Nephron (organoid): ENCODE measurements around the gene SBSN.

Experiments
- H3K27ac Mint-ChIP-seq, 3 experiments: 2 replicates each; pipeline ENCODE4 v1.8.0; 2020; ENCODE audit warnings: mixed read lengths in 3 of 3, mild to moderate bottlenecking in 2 of 3, moderate library complexity in 1 of 3
- H3K27me3 Mint-ChIP-seq: 2 replicates; pipeline ENCODE4 v1.8.0; 2021; ENCODE audit warnings: low read depth, mild to moderate bottlenecking, moderate library complexity, mixed read lengths
- H3K36me3 Mint-ChIP-seq: 2 replicates; pipeline ENCODE4 v1.8.0; 2020; ENCODE audit warnings: low read depth, mixed read lengths
- H3K4me1 Mint-ChIP-seq: 2 replicates; pipeline ENCODE4 v1.8.0; 2020; ENCODE audit warnings: mixed read lengths
- H3K4me3 Mint-ChIP-seq, 3 experiments: 2 replicates each; pipeline ENCODE4 v1.8.0; 2020; ENCODE audit warnings: mild to moderate bottlenecking in 3 of 3, mixed read lengths in 3 of 3, moderate library complexity in 2 of 3
- H3K9me3 Mint-ChIP-seq: 2 replicates; pipeline ENCODE4 v1.8.0; 2020; ENCODE audit warnings: mixed read lengths
- TF ChIP-seq, protein P1 (sequence below), 3 experiments: fragments of 200-600 bp; sonication (generic); IDR thresholded peaks; one replicate each; pipeline ENCODE4 v1.5.0; 2021; ENCODE audit warnings: antibody characterized with exemption in 3 of 3; ENCODE audit not compliant: unreplicated experiment in 3 of 3

SBSN gene, protein sequence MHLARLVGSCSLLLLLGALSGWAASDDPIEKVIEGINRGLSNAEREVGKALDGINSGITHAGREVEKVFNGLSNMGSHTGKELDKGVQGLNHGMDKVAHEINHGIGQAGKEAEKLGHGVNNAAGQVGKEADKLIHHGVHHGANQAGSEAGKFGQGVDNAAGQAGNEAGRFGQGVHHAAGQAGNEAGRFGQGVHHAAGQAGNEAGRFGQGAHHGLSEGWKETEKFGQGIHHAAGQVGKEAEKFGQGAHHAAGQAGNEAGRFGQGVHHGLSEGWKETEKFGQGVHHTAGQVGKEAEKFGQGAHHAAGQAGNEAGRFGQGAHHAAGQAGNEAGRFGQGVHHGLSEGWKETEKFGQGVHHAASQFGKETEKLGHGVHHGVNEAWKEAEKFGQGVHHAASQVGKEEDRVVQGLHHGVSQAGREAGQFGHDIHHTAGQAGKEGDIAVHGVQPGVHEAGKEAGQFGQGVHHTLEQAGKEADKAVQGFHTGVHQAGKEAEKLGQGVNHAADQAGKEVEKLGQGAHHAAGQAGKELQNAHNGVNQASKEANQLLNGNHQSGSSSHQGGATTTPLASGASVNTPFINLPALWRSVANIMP

DNA sequence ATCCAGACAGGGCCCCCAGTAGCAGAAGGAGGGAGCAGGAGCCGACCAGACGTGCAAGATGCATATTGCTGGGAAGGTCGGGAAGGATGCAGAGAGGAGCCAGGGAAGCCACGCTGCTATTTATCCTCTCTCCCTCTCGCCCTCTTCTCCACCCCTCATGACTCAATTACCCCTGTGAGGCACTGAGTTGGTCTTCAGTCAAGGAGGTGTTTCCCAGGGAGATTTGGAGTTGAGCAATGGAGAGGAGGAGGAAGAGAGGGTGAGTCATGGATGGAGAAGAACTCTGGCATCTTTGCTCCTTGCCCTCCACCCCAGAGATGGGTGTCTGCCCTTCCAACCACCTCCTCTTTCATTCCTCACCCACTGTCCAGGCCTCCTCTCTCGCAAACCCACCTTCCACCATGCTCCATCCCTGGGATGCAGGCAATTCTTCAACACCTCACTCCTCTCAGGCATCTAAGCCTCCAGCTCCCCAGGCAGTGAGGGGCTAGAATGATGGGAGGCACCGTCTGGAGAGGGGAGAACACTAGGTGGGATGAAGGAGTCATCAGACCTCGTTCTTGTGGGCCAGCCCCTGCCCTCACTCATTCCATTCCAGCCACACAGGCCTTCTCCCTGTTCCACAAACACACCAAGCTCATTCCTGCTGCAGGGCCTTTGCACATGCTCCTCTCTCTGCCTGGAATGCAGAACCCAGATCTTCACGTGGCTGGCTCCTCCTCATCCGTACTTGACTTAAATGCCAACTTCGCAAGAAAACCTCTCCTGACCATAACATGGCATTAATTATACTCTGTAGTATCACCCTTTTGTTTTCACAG lies at the start of gene SBSN:
TSS of gene SBSN (minus strand) at position 94 of the 821 bp plus-strand sequence. CDS start at position 64, 30 bp downstream.
- Mint-ChIP-seq H3K9me3 (no peaks in the 10 kb centered on the region), H3K4me1 (no peaks in the 10 kb centered on the region), H3K36me3 (no peaks in the 10 kb centered on the region), H3K27me3 (peaks cover 23% of the 10 kb centered on the region), H3K4me3 (no peak within 1 kb of the TSS), H3K27ac (no peak within 1 kb of the TSS)
- TF ChIP-seq, protein P1, sequence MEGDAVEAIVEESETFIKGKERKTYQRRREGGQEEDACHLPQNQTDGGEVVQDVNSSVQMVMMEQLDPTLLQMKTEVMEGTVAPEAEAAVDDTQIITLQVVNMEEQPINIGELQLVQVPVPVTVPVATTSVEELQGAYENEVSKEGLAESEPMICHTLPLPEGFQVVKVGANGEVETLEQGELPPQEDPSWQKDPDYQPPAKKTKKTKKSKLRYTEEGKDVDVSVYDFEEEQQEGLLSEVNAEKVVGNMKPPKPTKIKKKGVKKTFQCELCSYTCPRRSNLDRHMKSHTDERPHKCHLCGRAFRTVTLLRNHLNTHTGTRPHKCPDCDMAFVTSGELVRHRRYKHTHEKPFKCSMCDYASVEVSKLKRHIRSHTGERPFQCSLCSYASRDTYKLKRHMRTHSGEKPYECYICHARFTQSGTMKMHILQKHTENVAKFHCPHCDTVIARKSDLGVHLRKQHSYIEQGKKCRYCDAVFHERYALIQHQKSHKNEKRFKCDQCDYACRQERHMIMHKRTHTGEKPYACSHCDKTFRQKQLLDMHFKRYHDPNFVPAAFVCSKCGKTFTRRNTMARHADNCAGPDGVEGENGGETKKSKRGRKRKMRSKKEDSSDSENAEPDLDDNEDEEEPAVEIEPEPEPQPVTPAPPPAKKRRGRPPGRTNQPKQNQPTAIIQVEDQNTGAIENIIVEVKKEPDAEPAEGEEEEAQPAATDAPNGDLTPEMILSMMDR (IDR thresholded peaks at IDR 0.05; ENCODE audit: unreplicated experiment in 3 of 3), result no peak

DNA sequence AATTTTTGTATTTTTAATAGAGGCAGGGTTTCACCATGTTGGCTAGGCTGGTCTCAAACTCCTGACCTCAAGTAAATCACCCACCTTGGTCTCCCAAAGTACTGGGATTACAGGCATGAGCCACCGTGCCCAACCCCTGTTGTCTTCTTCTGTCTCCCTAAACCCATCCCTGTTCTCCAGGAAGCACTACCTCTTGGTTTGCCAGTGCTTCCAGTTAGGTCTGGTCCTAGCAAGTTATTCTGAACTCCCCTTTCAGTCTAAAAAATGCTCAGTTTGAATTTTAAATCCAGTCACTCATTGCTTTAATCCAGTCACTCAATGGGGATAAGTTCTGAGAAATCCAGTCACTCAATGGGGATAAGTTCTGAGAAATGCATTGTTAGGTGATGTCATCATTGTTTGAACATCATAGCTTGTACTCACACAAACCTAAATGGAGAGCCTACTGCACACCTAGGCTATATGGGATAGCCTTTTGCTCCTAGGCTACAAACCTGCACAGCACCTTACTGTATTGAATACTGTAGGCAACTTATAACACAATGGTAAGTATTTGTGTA lies 43.4 kb upstream of the SBSN start:
- Mint-ChIP-seq H3K36me3 (no peaks in the 10 kb centered on the region), H3K27ac (no peak overlapping the region), H3K27me3 (peaks cover 5% of the 10 kb centered on the region)

DNA sequence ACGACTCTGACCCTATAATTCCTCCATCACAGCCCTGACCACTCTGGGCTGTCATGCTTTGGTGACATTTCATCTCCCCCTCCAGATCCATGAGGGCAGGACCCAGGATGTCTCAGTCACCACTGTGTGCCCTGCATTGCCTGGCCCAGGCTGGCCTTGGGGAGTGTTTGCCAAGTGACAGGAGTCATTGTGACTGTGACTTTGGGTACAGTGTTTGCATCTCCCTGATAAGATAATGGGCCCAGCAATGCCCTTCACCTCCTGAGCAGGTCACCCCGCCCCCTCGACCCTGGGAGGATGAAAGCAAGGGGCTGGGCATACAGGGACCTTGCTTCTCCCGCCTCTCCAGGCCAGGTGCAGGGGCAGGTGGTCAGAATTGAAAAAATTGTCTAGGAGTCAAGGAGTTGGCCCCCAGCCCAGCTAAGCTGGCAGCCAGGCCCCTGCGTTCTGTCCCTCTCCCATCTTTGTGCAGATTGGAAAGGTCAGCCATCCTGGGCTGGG lies 41.2 kb upstream of the SBSN start:
- H3K27me3 Mint-ChIP-seq, result peaks cover 11% of the 10 kb centered on the region
- H3K9me3 Mint-ChIP-seq, result no peaks in the 10 kb centered on the region
- H3K27ac Mint-ChIP-seq, result no peak overlapping the region
- TF ChIP-seq, protein P1 (IDR thresholded peaks at IDR 0.05; ENCODE audit: unreplicated experiment in 3 of 3), result no peak
- H3K4me3 Mint-ChIP-seq, result no peak overlapping the region
- H3K36me3 Mint-ChIP-seq, result no peaks in the 10 kb centered on the region
- H3K4me1 Mint-ChIP-seq, result no peaks in the 10 kb centered on the region

More for the DNA sequence above, 43.4 kb upstream of the SBSN start:
- peaks cover 16% of the 10 kb centered on the region for H3K9me3 Mint-ChIP-seq
- H3K4me1 Mint-ChIP-seq, result no peaks in the 10 kb centered on the region
- TF ChIP-seq, protein P1 (IDR thresholded peaks at IDR 0.05; ENCODE audit: unreplicated experiment in 3 of 3), result no peak
- no peak overlapping the region for H3K4me3 Mint-ChIP-seq

DNA sequence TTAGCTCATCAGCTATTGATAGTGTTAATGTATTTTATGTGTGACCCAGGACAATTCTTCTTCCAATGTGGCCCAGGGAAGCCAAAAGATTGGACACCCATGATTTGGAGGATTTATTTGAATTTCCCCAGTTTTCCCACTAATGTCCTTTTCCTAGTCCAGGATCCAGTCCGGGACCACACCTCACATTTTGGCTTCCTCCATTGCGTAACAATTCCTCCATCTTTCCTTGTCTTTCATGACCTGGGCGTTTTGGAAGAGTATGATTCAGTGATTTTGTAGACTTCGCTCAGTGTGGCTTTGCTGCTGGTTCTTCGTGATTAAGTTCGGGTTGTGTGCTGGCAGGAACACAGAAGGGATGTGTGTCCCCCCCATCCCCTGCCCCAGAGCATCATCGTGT lies 38.6 kb upstream of the SBSN start:
- H3K9me3 Mint-ChIP-seq, result no peaks in the 10 kb centered on the region
- no peak overlapping the region for H3K4me3 Mint-ChIP-seq
- H3K27me3 Mint-ChIP-seq, result peaks cover 20% of the 10 kb centered on the region
- H3K36me3 Mint-ChIP-seq, result no peaks in the 10 kb centered on the region
- no peak overlapping the region for H3K27ac Mint-ChIP-seq
- TF ChIP-seq, protein P1 (IDR thresholded peaks at IDR 0.05; ENCODE audit: unreplicated experiment in 3 of 3), result no peak
- H3K4me1 Mint-ChIP-seq, result no peaks in the 10 kb centered on the region

DNA sequence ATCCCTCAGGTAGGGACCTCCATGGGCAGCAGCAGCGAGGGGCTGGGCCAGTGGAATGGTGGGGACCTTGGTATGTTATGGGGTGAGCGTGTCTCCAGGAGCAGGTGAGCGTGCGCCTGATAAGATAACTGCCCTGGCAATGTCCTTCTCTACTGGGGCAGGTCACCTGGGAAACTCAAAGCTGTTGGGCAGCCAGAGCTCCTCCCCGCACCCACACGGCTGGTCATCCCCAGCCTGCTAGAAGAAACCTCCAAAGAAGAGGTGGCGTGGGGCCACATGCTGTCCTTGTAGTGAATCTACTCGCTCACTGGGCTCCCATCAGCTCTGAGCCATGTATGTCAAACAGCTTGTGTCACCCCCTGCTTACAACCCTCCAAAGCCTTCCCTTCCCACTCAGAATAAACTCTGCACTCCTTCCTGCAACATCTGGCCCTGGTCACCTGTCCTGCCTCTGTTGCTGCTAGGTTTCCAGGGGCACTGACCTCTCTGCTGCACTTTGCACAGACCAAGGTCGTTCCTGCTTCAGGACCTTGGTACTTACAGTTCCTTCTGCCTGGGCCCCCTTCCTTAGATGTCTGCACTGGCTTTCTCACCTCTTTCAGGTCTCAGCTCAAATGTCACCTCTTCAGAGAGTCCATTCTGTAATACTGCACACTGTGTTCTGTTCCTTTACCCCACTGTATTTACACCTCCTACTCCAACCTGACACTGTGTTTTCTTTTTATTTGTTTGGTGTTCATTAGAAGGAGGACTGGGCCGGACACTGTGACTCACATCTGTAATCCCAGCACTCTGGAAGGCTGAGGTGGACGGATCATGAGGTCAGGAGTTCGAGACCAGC lies 37.1 kb upstream of the SBSN start:
- Mint-ChIP-seq H3K27ac (no peak overlapping the region), H3K9me3 (no peaks in the 10 kb centered on the region), H3K27me3 (peaks cover 35% of the 10 kb centered on the region), H3K4me1 (no peaks in the 10 kb centered on the region), H3K36me3 (no peaks in the 10 kb centered on the region), H3K4me3 (no peak overlapping the region)
- TF ChIP-seq, protein P1 (IDR thresholded peaks at IDR 0.05; ENCODE audit: unreplicated experiment in 3 of 3), result no peak
